Sigmoid colon (tissue), 7 donors: ENCODE data around the gene PIAS1. TPM values are rescaled to one million over a fixed set of nuclear protein-coding genes. Genes with fewer than 3 reads are reported as not detected.

Experiments
- DNase-seq: peaks from one replicate; pipeline ENCODE4 v3.0.0-alpha.2; 2019
- H3K27ac ChIP-seq, 4 donors: fragments of 200-600 bp; sonication (generic); one replicate each; pipeline ENCODE4 v1.5.1; 2016 to 2019; ENCODE audit warnings: mild to moderate bottlenecking in 1 of 4
- H3K27me3 ChIP-seq, 3 donors: fragments of 200-600 bp; sonication (generic); one replicate each; pipeline ENCODE4 v1.5.1; 2019; ENCODE audit warnings: mild to moderate bottlenecking in 1 of 3
- H3K36me3 ChIP-seq, 4 donors: fragments of 200-600 bp; sonication (generic); one replicate each; pipeline ENCODE4 v1.5.1; 2016 to 2019
- H3K4me1 ChIP-seq, 4 donors: fragments of 200-600 bp; sonication (generic); one replicate each; pipeline ENCODE4 v1.5.1; 2017 to 2019
- H3K4me3 ChIP-seq, 4 donors: fragments of 200-600 bp; sonication (generic); one replicate each; pipeline ENCODE4 v1.5.1; 2017 to 2019; ENCODE audit warnings: mild to moderate bottlenecking in 2 of 4, moderate library complexity in 1 of 4
- H3K9me3 ChIP-seq, 4 donors: fragments of 200-600 bp in 3 of 4; sonication (generic) in 3 of 4; one replicate each; pipeline versions ENCODE4 v1.5.1 to v1.6.1; 2013 to 2019
- EP300 ChIP-seq, 4 donors: sonication (generic); formaldehyde crosslinking; IDR thresholded peaks; one replicate each; pipeline ENCODE4 v1.6.1; 2017; ENCODE audit warnings: antibody characterized with exemption in 4 of 4
- POLR2A ChIP-seq, 2 donors: fragments of 450-650 bp; IDR thresholded peaks; one replicate each; pipeline ENCODE4 v1.6.1; 2016; ENCODE audit warnings: antibody characterized with exemption in 2 of 2, mild to moderate bottlenecking in 2 of 2, moderate library complexity in 2 of 2
- POLR2AphosphoS5 ChIP-seq, 4 donors: sonication (generic); formaldehyde crosslinking; IDR thresholded peaks; one replicate each; pipeline ENCODE4 v1.6.1; 2017; ENCODE audit warnings: antibody characterized with exemption in 4 of 4
- WGBS, 2 donors: extraction: QIAGEN DNeasy Blood & Tissue Kit; methylation state at CpG; one replicate each; pipeline ENCODE4 v1.1.7; 2013; 5-methylcytosine and 5-hydroxymethylcytosine counted together
- intact Hi-C: fragments of 100-400 bp; cut with DNase I; formaldehyde crosslinking; loops from one replicate; pipeline ENCODE4 v1.15.1; 2023
- polyA plus RNA-seq, 3 donors: library from polyadenylated mRNA; stranded (reverse); fragments of 200-250 nt; gene quantifications; one replicate each; pipeline ENCODE4 v1.2.3, GENCODE V29; 2013
- total RNA-seq, 4 donors: library from RNA; depleted of rRNA; stranded (reverse); fragments of >200 nt; gene quantifications; one replicate each; pipeline ENCODE4 v1.1.0, GENCODE V29; 2016
- TF ChIP-seq, protein P1 (sequence below), 4 experiments: fragments of 450-650 bp in 3 of 4; fragments of 200-600 bp in 1 of 4; IDR thresholded peaks; one replicate each; pipeline ENCODE4 v1.5.1; 2016 to 2019; ENCODE audit warnings: antibody characterized with exemption in 4 of 4, mild to moderate bottlenecking in 3 of 4, moderate library complexity in 2 of 4
- donor health status: healthy with polysubstance abuse.
- donor health status: Bipolar disorder and iron deficiency.
- donor health status: healthy.

The PIAS1 gene
- total and polyA plus RNA-seq, 7 donors: 7.2 to 75.4 (median 55.9) TPM

- Histone ChIP-seq H3K4me1 (peaks cover 0 to 30% (median 23%) of the 10 kb centered on the region in 4 donors), H3K4me3 (no peak overlapping the region), H3K27me3 (no peaks in the 10 kb centered on the region), H3K9me3 (no peaks in the 10 kb centered on the region), H3K27ac (peak overlapping the region in 1 of 4 donors; percentile 9), H3K36me3 (peaks cover 0 to 10% (median 3%) of the 10 kb centered on the region in 4 donors)
- 89 to 93% methylated on average over 11 of the region's 11 CpGs for WGBS, 2 donors
- no peak for DNase-seq
- intact Hi-C loops: no loop called here
- TF ChIP-seq POLR2A (IDR thresholded peaks at IDR 0.05): no peak
- peak in 1 of 4 donors; percentile 10 for TF ChIP-seq POLR2AphosphoS5 (IDR thresholded peaks at IDR 0.05)
- TF ChIP-seq EP300 (IDR thresholded peaks at IDR 0.05): no peak
- TF ChIP-seq, protein P1, sequence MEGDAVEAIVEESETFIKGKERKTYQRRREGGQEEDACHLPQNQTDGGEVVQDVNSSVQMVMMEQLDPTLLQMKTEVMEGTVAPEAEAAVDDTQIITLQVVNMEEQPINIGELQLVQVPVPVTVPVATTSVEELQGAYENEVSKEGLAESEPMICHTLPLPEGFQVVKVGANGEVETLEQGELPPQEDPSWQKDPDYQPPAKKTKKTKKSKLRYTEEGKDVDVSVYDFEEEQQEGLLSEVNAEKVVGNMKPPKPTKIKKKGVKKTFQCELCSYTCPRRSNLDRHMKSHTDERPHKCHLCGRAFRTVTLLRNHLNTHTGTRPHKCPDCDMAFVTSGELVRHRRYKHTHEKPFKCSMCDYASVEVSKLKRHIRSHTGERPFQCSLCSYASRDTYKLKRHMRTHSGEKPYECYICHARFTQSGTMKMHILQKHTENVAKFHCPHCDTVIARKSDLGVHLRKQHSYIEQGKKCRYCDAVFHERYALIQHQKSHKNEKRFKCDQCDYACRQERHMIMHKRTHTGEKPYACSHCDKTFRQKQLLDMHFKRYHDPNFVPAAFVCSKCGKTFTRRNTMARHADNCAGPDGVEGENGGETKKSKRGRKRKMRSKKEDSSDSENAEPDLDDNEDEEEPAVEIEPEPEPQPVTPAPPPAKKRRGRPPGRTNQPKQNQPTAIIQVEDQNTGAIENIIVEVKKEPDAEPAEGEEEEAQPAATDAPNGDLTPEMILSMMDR (IDR thresholded peaks at IDR 0.05): no peak
These were observed 143.7 kb downstream of the PIAS1 start for GRCh38 chr15:68197661-68198437.

DNA sequence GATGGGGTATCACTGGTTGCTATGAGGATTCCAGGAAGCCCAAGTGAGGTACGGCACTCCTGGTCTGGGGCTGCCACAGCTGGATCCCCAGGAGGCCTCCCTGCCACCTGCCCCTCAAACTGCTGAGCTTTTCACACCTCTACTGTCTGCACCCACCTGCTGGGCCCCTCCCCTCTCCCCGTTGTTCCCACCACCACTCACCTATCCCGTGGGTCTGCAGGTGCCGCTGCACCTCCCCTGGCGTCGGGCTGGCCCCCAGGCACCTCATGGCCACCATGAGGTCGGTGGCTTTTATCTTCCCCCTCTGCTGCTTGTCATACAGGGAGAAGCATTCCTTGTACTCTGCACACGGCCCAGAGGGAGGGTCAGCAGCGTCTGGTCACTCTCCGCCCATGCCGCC, 145.2 kb downstream of the PIAS1 start:
- intact Hi-C loops: no loop called here
- DNase-seq: no peak
- Histone ChIP-seq H3K27ac (no peak overlapping the region), H3K27me3 (no peaks in the 10 kb centered on the region), H3K4me1 (peaks cover 0 to 26% (median 21%) of the 10 kb centered on the region in 4 donors), H3K36me3 (no peaks in the 10 kb centered on the region), H3K9me3 (no peaks in the 10 kb centered on the region), H3K4me3 (no peak overlapping the region)
- WGBS, 2 donors: 73 to 76% methylated on average over 11 of the region's 11 CpGs
- TF ChIP-seq POLR2AphosphoS5 (IDR thresholded peaks at IDR 0.05): no peak
- TF ChIP-seq, protein P1 (IDR thresholded peaks at IDR 0.05): no peak
- no peak for TF ChIP-seq EP300 (IDR thresholded peaks at IDR 0.05)
- no peak for TF ChIP-seq POLR2A (IDR thresholded peaks at IDR 0.05)

DNA sequence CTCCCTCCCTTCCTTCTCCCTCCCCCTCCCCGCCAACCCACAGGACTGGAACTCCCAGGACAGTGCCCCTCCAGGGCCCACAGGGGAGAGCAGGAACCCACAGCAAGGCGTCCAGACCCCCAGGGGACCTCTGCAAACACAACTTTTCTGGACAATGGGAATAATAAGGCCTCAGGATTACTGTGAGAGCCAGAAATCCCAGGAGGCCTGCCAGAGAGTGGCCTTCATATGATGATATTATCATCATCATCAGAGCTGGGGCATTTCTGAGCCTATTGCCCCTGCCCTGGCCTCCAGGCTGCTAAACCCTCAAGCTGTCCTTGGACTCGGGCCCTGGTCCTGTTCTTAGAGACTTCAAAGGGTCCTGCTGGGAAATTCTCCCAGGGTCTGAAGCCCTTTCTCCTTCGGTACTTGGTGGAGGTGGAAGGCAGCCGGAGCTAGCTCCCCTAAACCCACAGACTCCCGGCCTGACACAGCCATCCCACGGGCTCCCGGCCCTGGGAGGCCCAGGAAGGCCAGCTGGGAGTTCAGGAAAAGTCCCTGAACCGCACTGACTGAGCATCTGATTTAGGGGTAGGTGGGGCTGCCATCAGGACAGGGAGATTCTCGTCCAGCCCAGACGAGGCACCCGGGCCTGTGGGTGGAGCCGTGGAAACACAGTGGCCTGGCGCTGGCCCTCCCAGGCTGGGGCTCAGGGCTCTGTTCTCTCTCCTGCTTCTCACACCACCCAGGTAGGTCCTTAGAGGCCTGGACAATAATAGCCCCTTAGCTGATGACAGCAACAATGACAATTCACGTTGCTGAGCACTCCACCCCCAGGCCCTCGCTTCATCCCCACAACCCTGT, 146.1 kb downstream of the PIAS1 start:
- WGBS, 2 donors: 60 to 74% methylated on average over 16 of the region's 16 CpGs
- Histone ChIP-seq H3K4me3 (no peak overlapping the region), H3K27ac (peak overlapping the region in 1 of 4 donors; percentile 43), H3K27me3 (no peaks in the 10 kb centered on the region), H3K4me1 (peaks cover 0 to 35% (median 29%) of the 10 kb centered on the region in 4 donors), H3K9me3 (no peaks in the 10 kb centered on the region), H3K36me3 (no peaks in the 10 kb centered on the region)
- intact Hi-C loops: loop anchor here (10.0 kb wide), 1 partner anchor 655 kb away; the partner anchor contains the start of gene MAP2K5
- no peak for DNase-seq
- TF ChIP-seq POLR2A (IDR thresholded peaks at IDR 0.05) (no peak), EP300 (IDR thresholded peaks at IDR 0.05) (no peak), POLR2AphosphoS5 (IDR thresholded peaks at IDR 0.05) (no peak)
- TF ChIP-seq, protein P1 (IDR thresholded peaks at IDR 0.05): no peak

- Histone ChIP-seq H3K36me3 (no peaks in the 10 kb centered on the region), H3K9me3 (no peaks in the 10 kb centered on the region), H3K27me3 (no peaks in the 10 kb centered on the region), H3K27ac (peak overlapping the region in 1 of 4 donors; percentile 17), H3K4me3 (no peak overlapping the region), H3K4me1 (peaks cover 0 to 45% (median 39%) of the 10 kb centered on the region in 4 donors)
- intact Hi-C loops: loop anchor here (10.0 kb wide), 1 partner anchor 657 kb away; the partner anchor contains the start of gene MAP2K5
- TF ChIP-seq, protein P1 (IDR thresholded peaks at IDR 0.05): no peak
- no peak for TF ChIP-seq POLR2A (IDR thresholded peaks at IDR 0.05)
- no peak for TF ChIP-seq POLR2AphosphoS5 (IDR thresholded peaks at IDR 0.05)
- no peak for TF ChIP-seq EP300 (IDR thresholded peaks at IDR 0.05)
- 81 to 92% methylated on average over 7 of the region's 7 CpGs for WGBS, 2 donors
- DNase-seq: no peak
These were observed 147.2 kb downstream of the PIAS1 start for GRCh38 chr15:68201153-68201878.
